Lower leg skin (tissue), 3 donors: Measurements from ENCODE around the gene BSDC1.

ENCODE experiments used
- POLR2A ChIP-seq, 2 donors: fragments of 450-650 bp; IDR thresholded peaks; one replicate each; pipeline ENCODE4 v1.6.1; 2016 to 2017; ENCODE audit warnings: antibody characterized with exemption in 2 of 2, mild to moderate bottlenecking in 1 of 2, moderate library complexity in 1 of 2
- TF ChIP-seq, protein P1 (sequence below), 3 donors: fragments of 450-650 bp; IDR thresholded peaks; one replicate each; pipeline ENCODE4 v1.5.1; 2016; ENCODE audit warnings: antibody characterized with exemption in 3 of 3, mild to moderate bottlenecking in 3 of 3, moderate library complexity in 2 of 3

GRCh38 chr1:32357614-32358013, 36.6 kb downstream of the BSDC1 start:
- TF ChIP-seq, protein P1, sequence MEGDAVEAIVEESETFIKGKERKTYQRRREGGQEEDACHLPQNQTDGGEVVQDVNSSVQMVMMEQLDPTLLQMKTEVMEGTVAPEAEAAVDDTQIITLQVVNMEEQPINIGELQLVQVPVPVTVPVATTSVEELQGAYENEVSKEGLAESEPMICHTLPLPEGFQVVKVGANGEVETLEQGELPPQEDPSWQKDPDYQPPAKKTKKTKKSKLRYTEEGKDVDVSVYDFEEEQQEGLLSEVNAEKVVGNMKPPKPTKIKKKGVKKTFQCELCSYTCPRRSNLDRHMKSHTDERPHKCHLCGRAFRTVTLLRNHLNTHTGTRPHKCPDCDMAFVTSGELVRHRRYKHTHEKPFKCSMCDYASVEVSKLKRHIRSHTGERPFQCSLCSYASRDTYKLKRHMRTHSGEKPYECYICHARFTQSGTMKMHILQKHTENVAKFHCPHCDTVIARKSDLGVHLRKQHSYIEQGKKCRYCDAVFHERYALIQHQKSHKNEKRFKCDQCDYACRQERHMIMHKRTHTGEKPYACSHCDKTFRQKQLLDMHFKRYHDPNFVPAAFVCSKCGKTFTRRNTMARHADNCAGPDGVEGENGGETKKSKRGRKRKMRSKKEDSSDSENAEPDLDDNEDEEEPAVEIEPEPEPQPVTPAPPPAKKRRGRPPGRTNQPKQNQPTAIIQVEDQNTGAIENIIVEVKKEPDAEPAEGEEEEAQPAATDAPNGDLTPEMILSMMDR (IDR thresholded peaks at IDR 0.05) = no peak
- TF ChIP-seq POLR2A (IDR thresholded peaks at IDR 0.05) = no peak
